ENCODE results near the gene LRRIQ1.
"Not testable (repeated sequence)": the region's sequence is repeated elsewhere in the genome, so short reads cannot be mapped to it uniquely, and the experiment has no call there.

LRRIQ1 gene

DNA sequence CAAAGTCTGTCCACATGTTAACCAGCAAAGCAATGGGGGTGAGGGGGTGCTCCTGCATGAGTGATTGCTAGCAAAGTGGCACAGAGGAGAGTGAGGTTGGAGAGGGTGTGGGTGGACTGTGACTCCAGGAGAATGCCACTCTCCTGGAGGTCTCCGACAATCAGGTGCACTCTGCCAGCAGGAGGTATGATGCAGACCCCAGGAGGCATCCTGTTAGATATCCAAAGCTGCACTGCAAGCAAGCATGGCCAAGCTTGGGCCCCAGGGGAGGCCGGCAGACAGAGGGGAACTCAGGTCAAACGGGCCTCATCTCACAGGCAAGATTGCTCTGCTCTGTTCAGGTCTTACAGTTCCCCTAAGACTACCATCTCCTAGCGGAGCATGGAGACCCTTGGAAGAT lies 170.4 kb downstream of the LRRIQ1 start:
- DNase-seq (ENCODE audit: low read depth): no peak
- TF ChIP-seq, protein P1, sequence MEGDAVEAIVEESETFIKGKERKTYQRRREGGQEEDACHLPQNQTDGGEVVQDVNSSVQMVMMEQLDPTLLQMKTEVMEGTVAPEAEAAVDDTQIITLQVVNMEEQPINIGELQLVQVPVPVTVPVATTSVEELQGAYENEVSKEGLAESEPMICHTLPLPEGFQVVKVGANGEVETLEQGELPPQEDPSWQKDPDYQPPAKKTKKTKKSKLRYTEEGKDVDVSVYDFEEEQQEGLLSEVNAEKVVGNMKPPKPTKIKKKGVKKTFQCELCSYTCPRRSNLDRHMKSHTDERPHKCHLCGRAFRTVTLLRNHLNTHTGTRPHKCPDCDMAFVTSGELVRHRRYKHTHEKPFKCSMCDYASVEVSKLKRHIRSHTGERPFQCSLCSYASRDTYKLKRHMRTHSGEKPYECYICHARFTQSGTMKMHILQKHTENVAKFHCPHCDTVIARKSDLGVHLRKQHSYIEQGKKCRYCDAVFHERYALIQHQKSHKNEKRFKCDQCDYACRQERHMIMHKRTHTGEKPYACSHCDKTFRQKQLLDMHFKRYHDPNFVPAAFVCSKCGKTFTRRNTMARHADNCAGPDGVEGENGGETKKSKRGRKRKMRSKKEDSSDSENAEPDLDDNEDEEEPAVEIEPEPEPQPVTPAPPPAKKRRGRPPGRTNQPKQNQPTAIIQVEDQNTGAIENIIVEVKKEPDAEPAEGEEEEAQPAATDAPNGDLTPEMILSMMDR (IDR thresholded peaks at IDR 0.05; ENCODE audit: low read length, missing control alignments): no peak
- no peak overlapping the region for H3K4me3 ChIP-seq (replicated peaks; ENCODE audit: low read depth, low read length)

DNA sequence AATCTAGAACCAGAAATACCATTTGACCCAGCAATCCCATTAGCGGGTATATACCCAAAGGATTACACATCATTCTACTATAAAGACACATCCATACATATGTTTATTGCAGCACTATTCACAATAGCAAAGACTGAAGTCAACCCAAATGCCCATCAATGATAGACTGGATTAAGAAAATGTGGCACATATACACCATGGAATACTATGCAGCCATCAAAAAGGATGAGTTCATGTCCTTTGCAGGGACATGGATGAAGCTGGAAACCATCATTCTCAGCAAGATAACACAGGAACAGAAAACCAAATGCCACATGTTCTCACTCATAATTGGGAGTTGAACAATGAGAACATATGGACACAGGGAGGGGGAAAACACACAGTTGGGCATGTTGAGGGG lies 188.2 kb downstream of the LRRIQ1 start:
- H3K4me3 ChIP-seq (replicated peaks; ENCODE audit: low read depth, low read length); DNase-seq (ENCODE audit: low read depth): not testable (repeated sequence)

DNA sequence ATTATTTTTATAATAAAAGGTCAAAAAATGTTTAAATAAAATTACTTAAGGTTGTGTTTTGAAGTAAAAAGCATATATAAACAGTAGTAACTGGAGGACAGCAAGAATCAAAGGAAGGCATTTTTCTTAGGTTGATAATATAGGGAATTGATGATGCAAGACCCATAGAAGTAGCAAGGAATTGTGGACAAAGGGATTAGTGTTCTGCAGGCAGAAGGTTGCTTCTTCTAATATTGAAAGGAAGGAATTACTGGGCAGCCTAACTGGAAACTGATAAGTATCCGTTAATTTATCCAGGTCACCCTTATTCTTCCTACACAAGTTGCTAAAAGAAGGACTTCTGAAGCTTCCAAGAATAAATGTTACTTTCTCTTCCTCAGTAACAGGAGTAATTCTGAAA lies 189.3 kb downstream of the LRRIQ1 start:
- no peak overlapping the region for H3K4me3 ChIP-seq (replicated peaks; ENCODE audit: low read depth, low read length)
- DNase-seq (ENCODE audit: low read depth): no peak
- TF ChIP-seq, protein P1 (IDR thresholded peaks at IDR 0.05; ENCODE audit: low read length, missing control alignments): no peak

DNA sequence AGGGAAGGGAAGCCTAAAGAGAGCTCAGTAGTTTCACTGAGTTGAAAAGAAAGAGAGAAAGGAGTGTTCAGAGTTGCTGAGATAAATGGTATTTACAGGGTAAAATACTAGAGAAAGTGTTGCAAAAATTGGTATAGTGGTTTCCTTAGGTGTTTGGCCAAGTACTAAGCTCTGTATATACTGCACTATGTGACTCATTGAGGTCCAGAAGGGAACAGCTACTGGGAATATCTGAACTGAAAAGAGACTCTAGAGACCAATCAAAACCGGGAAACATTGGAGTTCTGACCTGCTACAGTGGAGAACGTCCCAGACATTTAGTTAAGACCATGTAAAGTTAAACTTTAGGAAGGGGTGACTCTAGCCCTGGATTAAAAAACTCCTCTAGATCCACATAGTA lies 201.2 kb downstream of the LRRIQ1 start:
- H3K4me3 ChIP-seq (replicated peaks; ENCODE audit: low read depth, low read length): no peak overlapping the region
- TF ChIP-seq, protein P1 (IDR thresholded peaks at IDR 0.05; ENCODE audit: low read length, missing control alignments): no peak
- DNase-seq (ENCODE audit: low read depth): no peak

DNA sequence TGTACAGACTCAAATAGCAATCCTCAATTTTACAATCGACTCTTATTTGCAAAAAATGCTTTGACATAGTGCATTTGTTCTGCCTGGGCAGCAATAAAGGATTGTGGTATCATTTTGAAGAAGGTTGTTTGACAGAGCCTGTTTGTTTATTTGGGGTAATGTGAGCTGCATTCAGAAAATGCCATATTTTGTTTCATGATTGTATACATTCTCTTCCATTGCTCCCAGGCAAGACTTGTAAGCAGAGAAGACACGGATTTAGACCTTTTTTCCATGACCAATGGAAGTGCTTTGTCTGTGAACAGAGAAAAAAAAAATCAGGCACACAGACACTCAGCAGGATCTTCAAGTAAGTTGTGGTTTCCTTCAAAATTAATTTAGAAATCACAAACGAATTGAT lies 208.4 kb downstream of the LRRIQ1 start:
- DNase-seq (ENCODE audit: low read depth): no peak
- TF ChIP-seq, protein P1 (IDR thresholded peaks at IDR 0.05; ENCODE audit: low read length, missing control alignments): no peak
- no peak overlapping the region for H3K4me3 ChIP-seq (replicated peaks; ENCODE audit: low read depth, low read length)

DNA sequence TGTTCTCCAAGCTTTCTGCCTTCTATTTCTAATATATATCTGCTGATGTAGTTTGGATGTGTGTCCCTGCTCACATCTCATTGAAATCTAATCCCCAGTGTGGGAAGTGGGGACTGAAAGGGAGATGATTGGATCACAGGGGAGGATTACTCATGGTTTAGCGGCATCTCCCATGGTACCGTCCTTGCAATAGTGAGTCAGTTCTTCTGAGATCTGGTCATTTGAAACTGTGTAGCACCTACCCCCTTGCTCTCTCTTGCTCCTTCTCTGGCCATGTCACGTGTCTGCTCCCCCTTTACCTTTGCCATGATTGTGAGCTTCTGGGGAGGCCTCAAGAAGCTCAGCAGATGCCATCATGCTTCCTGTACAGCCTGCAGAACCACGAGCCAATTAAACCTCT lies 217.7 kb downstream of the LRRIQ1 start:
- H3K4me3 ChIP-seq (replicated peaks; ENCODE audit: low read depth, low read length): no peak overlapping the region
- TF ChIP-seq, protein P1 (IDR thresholded peaks at IDR 0.05; ENCODE audit: low read length, missing control alignments): no peak
- DNase-seq (ENCODE audit: low read depth): no peak

DNA sequence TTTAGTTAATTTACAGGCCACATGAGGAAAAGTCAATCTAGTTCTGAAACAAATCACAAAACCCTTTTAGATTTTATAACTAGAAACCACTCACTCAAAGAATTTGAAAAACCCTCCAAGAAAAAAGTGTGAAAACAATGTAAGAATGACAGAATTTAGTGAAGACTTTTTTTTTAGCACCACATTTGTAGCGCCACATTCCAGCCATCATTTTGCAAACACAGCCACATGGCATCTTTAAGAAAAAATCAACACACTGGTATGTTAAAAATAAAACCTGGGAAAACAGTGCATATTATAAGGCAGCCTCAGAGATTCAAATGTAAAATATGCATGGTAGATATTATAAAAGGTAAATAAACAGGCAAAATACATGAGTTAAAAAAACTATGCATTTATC lies 221.5 kb downstream of the LRRIQ1 start:
- TF ChIP-seq, protein P1 (IDR thresholded peaks at IDR 0.05; ENCODE audit: low read length, missing control alignments): no peak
- H3K4me3 ChIP-seq (replicated peaks; ENCODE audit: low read depth, low read length): no peak overlapping the region
- no peak for DNase-seq (ENCODE audit: low read depth)

DNA sequence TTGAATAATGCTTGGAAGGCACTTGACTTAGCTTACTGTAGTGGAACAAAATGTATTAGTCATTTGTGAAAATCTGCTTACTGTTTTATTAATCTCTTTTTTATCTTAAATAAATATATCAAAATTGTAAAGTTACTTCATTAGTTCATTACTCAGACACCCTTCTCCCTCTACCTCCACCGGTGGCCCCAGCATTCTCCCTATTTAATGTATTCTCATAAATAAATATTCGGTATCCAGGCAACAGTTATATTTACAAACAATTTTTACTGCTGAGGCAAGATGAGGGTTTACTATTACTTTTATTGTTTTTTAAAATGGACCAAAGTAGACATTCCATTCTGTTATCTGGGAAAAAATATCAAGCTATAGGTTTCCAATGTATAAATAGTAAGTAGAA lies 224.3 kb downstream of the LRRIQ1 start:
- no peak for DNase-seq (ENCODE audit: low read depth)
- no peak overlapping the region for H3K4me3 ChIP-seq (replicated peaks; ENCODE audit: low read depth, low read length)
- TF ChIP-seq, protein P1 (IDR thresholded peaks at IDR 0.05; ENCODE audit: low read length, missing control alignments): no peak
